HCT116 (cell line): ENCODE results near the gene KCNJ1. TPM values are rescaled to one million over a fixed set of nuclear protein-coding genes. Genes with fewer than 3 reads are reported as not detected.

Experiments
- ATAC-seq: fragments of 200-7000 bp; cut with Tn5 transposase; 2 replicates; pipeline ENCODE4 v1.9.1; 2020; ENCODE audit warnings: mild to moderate bottlenecking, moderate library complexity
- BruUV-seq: library from RNA; stranded (reverse); fragments of 400-500 nt; replicated peaks from 2 replicates; lab custom pipeline; 2021; lab: Mats Ljungman, UMichigan
- CTCF ChIA-PET: fragments of 300-600 bp; sonication (Branson Sonifier 250); formaldehyde crosslinking; loops from one replicate; lab custom pipeline; 2021; ENCODE audit warnings: antibody characterized with exemption; lab: Charles Lee
- POLR2A ChIA-PET: fragments of 300-600, 350-600 bp; sonication (Branson Sonifier 250); formaldehyde crosslinking; loops from one replicate; lab custom pipeline; 2021; ENCODE audit warnings: antibody characterized with exemption; lab: Charles Lee
- RAD21 ChIA-PET, 2 experiments: fragments of 300-600 bp; sonication (Branson Sonifier 250); formaldehyde crosslinking; loops; one replicate each; lab custom pipeline; 2023; ENCODE audit warnings: low total read pairs in 2 of 2; ENCODE audit not compliant: uncharacterized antibody in 2 of 2, unreplicated experiment in 2 of 2, low non-redundant PET in 1 of 2; lab: Charles Lee
- DNase-seq: peaks from one replicate; pipeline ENCODE4 v3.0.0-alpha.2; 2010; ENCODE audit warnings: low read depth, low spot score
- H2AFZ ChIP-seq: fragments of 200-600 bp; shearing (Covaris generic), sonication (generic); 2 replicates; pipeline ENCODE4 v1.6.1; 2017; ENCODE audit warnings: low read depth, mixed run types, mixed read lengths, antibody characterized with exemption, low read length; ENCODE audit not compliant: poor library complexity, severe bottlenecking
- H3K27ac ChIP-seq: 2 replicates; pipeline ENCODE4 v1.5.1; 2012; ENCODE audit warnings: low read depth, low read length
- H3K27me3 ChIP-seq: fragments of 200-600 bp; sonication (generic); 2 replicates; pipeline ENCODE4 v1.6.1; 2016; ENCODE audit warnings: mixed run types, low read length, mixed read lengths; ENCODE audit not compliant: insufficient read depth
- H3K36me3 ChIP-seq, 2 experiments: fragments of 200-500 bp in 1 of 2; fragments of 200-600 bp in 1 of 2; sonication (Bioruptor generic) in 1 of 2; sonication (generic) in 1 of 2; 2 replicates each; pipeline versions ENCODE4 v1.5.1 to v1.6.1; 2014 to 2016; ENCODE audit warnings: low read length in 2 of 2, inconsistent platforms in 1 of 2, mixed read lengths in 1 of 2, mixed run types in 1 of 2; ENCODE audit not compliant: insufficient read depth in 2 of 2, control insufficient read depth in 1 of 2
- H3K4me1 ChIP-seq, 2 experiments: fragments of 200-600 bp in 1 of 2; sonication (generic) in 1 of 2; 2 replicates each; pipeline versions ENCODE4 v1.5.1 to v1.6.1; 2012 to 2017; ENCODE audit warnings: low read length in 2 of 2, inconsistent platforms in 1 of 2, mild to moderate bottlenecking in 1 of 2, mixed read lengths in 1 of 2, mixed run types in 1 of 2, moderate library complexity in 1 of 2; ENCODE audit not compliant: insufficient read depth in 2 of 2, control insufficient read depth in 1 of 2
- H3K4me2 ChIP-seq: fragments of 200-600 bp; sonication (generic); 2 replicates; pipeline ENCODE4 v1.6.1; 2017; ENCODE audit warnings: mixed run types, low read length, mixed read lengths
- H3K4me3 ChIP-seq, 2 experiments: fragments of 200-600 bp in 1 of 2; sonication (generic) in 1 of 2; replicated peaks in 1 of 2; 2 replicates each; pipeline ENCODE4 v1.5.1; 2011 to 2016; ENCODE audit warnings: low read length in 2 of 2, control low read depth in 1 of 2, low read depth in 1 of 2, mild to moderate bottlenecking in 1 of 2, mixed read lengths in 1 of 2, mixed run types in 1 of 2
- H3K79me2 ChIP-seq: fragments of 200-600 bp; sonication (generic); 2 replicates; pipeline ENCODE4 v1.6.1; 2017; ENCODE audit warnings: mild to moderate bottlenecking, mixed run types, low read length, moderate library complexity, mixed read lengths; ENCODE audit not compliant: insufficient read depth
- H3K9ac ChIP-seq: fragments of 200-600 bp; sonication (generic); 2 replicates; pipeline ENCODE4 v1.6.1; 2016; ENCODE audit warnings: low read length, mixed read lengths
- H3K9me2 ChIP-seq: fragments of 200-600 bp; sonication (generic), shearing (Covaris generic); 2 replicates; pipeline ENCODE4 v1.6.1; 2017; ENCODE audit warnings: mixed run types, mild to moderate bottlenecking, moderate library complexity; ENCODE audit not compliant: insufficient read depth
- H3K9me3 ChIP-seq, 2 experiments: fragments of 200-500 bp in 1 of 2; fragments of 200-600 bp in 1 of 2; sonication (Bioruptor generic) in 1 of 2; sonication (generic) in 1 of 2; 2 replicates each; pipeline ENCODE4 v1.6.1; 2014 to 2017; ENCODE audit warnings: low read length in 2 of 2, mixed read lengths in 2 of 2, inconsistent platforms in 1 of 2, low read depth in 1 of 2, mild to moderate bottlenecking in 1 of 2, mixed run types in 1 of 2, moderate library complexity in 1 of 2; ENCODE audit not compliant: control insufficient read depth in 1 of 2, insufficient read depth in 1 of 2
- H4K20me1 ChIP-seq: fragments of 200-600 bp; sonication (generic), shearing (Covaris generic); 2 replicates; pipeline ENCODE4 v1.6.1; 2017; ENCODE audit warnings: mixed run types, mild to moderate bottlenecking, moderate library complexity; ENCODE audit not compliant: insufficient read depth
- ATF3 ChIP-seq: IDR thresholded peaks from 2 replicates; pipeline ENCODE4 v1.6.1; 2012
- CEBPB ChIP-seq: IDR thresholded peaks from 2 replicates; pipeline ENCODE4 v1.6.1; 2012; ENCODE audit warnings: low read depth
- ELF1 ChIP-seq: IDR thresholded peaks from 2 replicates; pipeline ENCODE4 v1.6.1; 2012; ENCODE audit warnings: low read depth, borderline replicate concordance
- EZH2 ChIP-seq: fragments of 200-600 bp; sonication (generic); IDR thresholded peaks from 2 replicates; pipeline ENCODE4 v1.6.1; 2017; ENCODE audit warnings: antibody characterized with exemption, mixed run types
- EZH2phosphoT487 ChIP-seq: fragments of 200-600 bp; IDR thresholded peaks from 2 replicates; pipeline ENCODE4 v1.6.1; 2018; ENCODE audit warnings: antibody characterized with exemption, borderline replicate concordance
- MAX ChIP-seq: IDR thresholded peaks from 2 replicates; pipeline ENCODE4 v1.6.1; 2012
- POLR2A ChIP-seq: IDR thresholded peaks from 2 replicates; pipeline ENCODE4 v1.7.0; 2011; ENCODE audit warnings: borderline replicate concordance; ENCODE audit not compliant: insufficient read depth, insufficient read length; ENCODE audit errors: extremely low read depth
- POLR2AphosphoS5 ChIP-seq: IDR thresholded peaks from 2 replicates; pipeline ENCODE4 v1.6.1; 2011; ENCODE audit warnings: mild to moderate bottlenecking, low read depth, low read length, moderate library complexity
- RAD21 ChIP-seq: IDR thresholded peaks from 2 replicates; pipeline ENCODE4 v1.6.1; 2012; ENCODE audit warnings: low read depth, mild to moderate bottlenecking
- REST ChIP-seq: IDR thresholded peaks from 2 replicates; pipeline ENCODE4 v1.6.1; 2012; ENCODE audit warnings: low read depth
- SIN3A ChIP-seq: IDR thresholded peaks from 2 replicates; pipeline ENCODE4 v1.6.1; 2012; ENCODE audit warnings: low read depth
- SP1 ChIP-seq: IDR thresholded peaks from 2 replicates; pipeline ENCODE4 v1.6.1; 2012; ENCODE audit warnings: low read depth
- TCF7L2 ChIP-seq: IDR thresholded peaks from 2 replicates; pipeline ENCODE4 v1.7.0; 2011; ENCODE audit warnings: borderline replicate concordance, inconsistent platforms; ENCODE audit not compliant: insufficient read depth, insufficient read length; ENCODE audit errors: extremely low read depth
- ZFX ChIP-seq: fragments of 450-650 bp; IDR thresholded peaks from 2 replicates; pipeline ENCODE4 v1.6.1; 2017
- intact Hi-C: fragments of 100-400 bp; cut with micrococcal nuclease; formaldehyde crosslinking; loops from 2 replicates; pipeline ENCODE4 v1.10.0; 2022
- total RNA-seq: library from RNA; stranded (reverse); gene quantifications from one replicate; pipeline ENCODE4 v1.2.1, GENCODE V29; 2021; ENCODE audit not compliant: unreplicated experiment

The KCNJ1 gene
- total RNA-seq, 1 experiment from 2014 or later: 0.15 TPM

DNA sequence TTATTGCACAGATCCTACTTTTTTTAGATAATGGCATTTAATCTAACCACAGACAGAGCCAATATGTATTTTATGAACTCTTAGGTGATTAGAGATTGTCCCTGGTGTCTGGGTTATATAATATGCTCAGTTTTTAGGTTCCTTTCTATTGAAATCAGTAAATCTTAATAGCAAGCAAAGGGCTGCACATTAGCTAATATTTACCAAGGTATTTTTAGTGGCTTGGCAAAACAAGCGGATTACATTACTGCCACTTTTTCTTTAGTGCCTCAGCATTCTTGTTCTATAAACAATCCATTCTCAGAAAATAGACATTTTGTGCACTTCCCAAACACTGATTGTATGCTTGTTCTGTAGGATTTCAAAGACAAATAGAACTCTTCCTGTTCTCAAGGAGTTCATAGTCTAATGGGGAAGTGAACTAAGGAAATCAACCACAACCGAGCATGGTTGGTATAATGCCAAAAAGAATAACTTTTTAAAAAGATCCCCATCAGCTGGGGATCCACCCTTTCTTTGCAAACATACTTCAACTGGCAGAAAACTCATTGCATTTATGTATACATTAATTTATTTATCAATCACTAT is 23.8 kb downstream of the KCNJ1 start:
- Histone ChIP-seq H3K9me3 (no peaks in the 10 kb centered on the region), H4K20me1 (no peaks in the 10 kb centered on the region), H3K9ac (no peak overlapping the region), H2AFZ (no peak overlapping the region), H3K27ac (no peak overlapping the region), H3K79me2 (no peaks in the 10 kb centered on the region), H3K9me2 (no peaks in the 10 kb centered on the region), H3K4me1 (no peaks in the 10 kb centered on the region), H3K36me3 (no peaks in the 10 kb centered on the region), H3K4me3 (no peak overlapping the region), H3K4me2 (no peak overlapping the region), H3K27me3 (peaks cover 37% of the 10 kb centered on the region)
- ChIA-PET CTCF (interaction anchor here (1.3 kb wide), 1 partner anchor 12 kb away, joined by 4 read pairs; no protein-coding TSS in a partner anchor), POLR2A (no interaction called here), RAD21 (no interaction called here)
- intact Hi-C loops: no loop called here
- DNase-seq (no peak), ATAC-seq (no peak)
- no TSS peak for BruUV-seq
- TF ChIP-seq CEBPB: no peak

DNA sequence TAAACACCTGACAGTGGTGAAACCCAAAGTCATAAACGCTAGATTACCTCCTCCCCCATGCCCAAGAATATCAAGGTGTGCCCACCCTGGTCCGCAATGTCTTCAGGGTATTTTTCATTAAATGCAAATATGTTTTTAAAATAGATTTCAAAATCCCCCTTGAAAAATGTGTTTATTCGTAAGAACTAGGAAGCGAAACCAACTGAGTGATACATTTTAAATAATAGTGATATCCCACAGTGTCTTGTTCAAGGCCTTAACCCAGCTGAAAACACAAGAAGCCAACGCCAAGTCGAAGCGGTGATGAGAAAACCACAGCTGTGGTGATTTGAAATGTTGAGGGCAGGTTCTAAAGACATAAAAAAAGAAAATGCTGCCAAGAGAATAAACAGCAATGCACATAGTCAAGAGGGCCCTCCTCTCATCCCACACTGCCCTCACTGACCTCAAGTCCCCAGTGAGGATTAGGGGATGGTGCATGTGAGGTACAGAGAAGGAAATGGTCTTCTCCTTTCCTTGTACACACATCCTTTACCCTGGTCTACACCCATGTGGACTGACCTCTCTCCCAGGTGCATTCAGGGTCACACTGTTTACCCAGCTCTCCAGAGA is 25.5 kb downstream of the KCNJ1 start:
- no peak for TF ChIP-seq REST
- no peak for TF ChIP-seq POLR2A
- no peak for TF ChIP-seq EZH2
- no peak for TF ChIP-seq ZFX
- no peak for TF ChIP-seq MAX
- TF ChIP-seq SP1: no peak
- no peak for TF ChIP-seq SIN3A
- TF ChIP-seq POLR2AphosphoS5: no peak
- TF ChIP-seq ELF1: no peak
- TF ChIP-seq ATF3: no peak
- TF ChIP-seq TCF7L2: no peak
- no peak for TF ChIP-seq EZH2phosphoT487
- no peak for TF ChIP-seq RAD21

More for the DNA sequence above, 25.5 kb downstream of the KCNJ1 start:
- no peak for ATAC-seq
- RAD21 ChIA-PET: no interaction called here
- CTCF ChIA-PET: interaction anchor here (0.9 kb wide), 1 partner anchor 684 kb away, joined by 3 read pairs; no protein-coding TSS in a partner anchor
- BruUV-seq: no TSS peak
- Histone ChIP-seq H3K27ac (no peak overlapping the region), H3K4me2 (no peak overlapping the region), H3K9me2 (no peaks in the 10 kb centered on the region), H4K20me1 (no peaks in the 10 kb centered on the region), H3K36me3 (no peaks in the 10 kb centered on the region), H3K4me3 (no peak overlapping the region), H3K4me1 (no peaks in the 10 kb centered on the region), H3K9ac (no peak overlapping the region), H3K27me3 (peaks cover 37% of the 10 kb centered on the region), H3K79me2 (no peaks in the 10 kb centered on the region), H2AFZ (no peak overlapping the region), H3K9me3 (no peaks in the 10 kb centered on the region)
- intact Hi-C loops: no loop called here
- no peak for DNase-seq
- POLR2A ChIA-PET: no interaction called here
